Measurements from ENCODE around the gene ACYP2. TPM values are rescaled to one million over a fixed set of nuclear protein-coding genes. Genes with fewer than 3 reads are reported as not detected.
"Not testable (repeated sequence)": the region's sequence is repeated elsewhere in the genome, so short reads cannot be mapped to it uniquely, and the experiment has no call there.

The ACYP2 gene
- total RNA-seq, 1 experiment from 2014 or later: 4.7 TPM

DNA sequence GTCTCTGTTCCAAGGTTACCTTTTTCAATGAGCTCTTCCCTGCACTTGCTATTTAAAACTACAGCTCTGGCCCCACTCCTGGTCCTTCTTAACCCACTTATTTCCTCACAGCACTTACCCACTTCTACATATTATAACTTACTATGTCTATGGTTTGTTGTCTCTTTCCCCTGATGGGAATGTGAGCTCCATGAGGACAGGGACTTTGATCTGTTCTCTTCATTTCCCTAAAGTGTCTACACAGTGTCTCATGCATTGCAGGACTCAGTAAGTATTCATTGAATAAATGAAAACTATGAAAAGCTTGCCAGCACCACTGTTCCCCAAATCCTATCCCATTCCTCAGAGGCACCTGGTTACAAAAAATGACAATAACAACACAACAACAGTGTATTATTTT lies 18.3 kb upstream of the ACYP2 start:
- no peak for DNase-seq (ENCODE audit: low read depth)

GRCh38 chr2:54099370-54099769 lies 16.0 kb upstream of the ACYP2 start:
- DNase-seq (ENCODE audit: low read depth): no peak

- DNase-seq (ENCODE audit: low read depth): no peak
These were observed 15.4 kb upstream of the ACYP2 start for GRCh38 chr2:54099829-54100585.

GRCh38 chr2:54100772-54101171 lies 14.6 kb upstream of the ACYP2 start:
- no peak for DNase-seq (ENCODE audit: low read depth)

- peak; percentile 87 for DNase-seq (ENCODE audit: low read depth)
These were observed 11.7 kb upstream of the ACYP2 start for GRCh38 chr2:54103454-54104314.

DNA sequence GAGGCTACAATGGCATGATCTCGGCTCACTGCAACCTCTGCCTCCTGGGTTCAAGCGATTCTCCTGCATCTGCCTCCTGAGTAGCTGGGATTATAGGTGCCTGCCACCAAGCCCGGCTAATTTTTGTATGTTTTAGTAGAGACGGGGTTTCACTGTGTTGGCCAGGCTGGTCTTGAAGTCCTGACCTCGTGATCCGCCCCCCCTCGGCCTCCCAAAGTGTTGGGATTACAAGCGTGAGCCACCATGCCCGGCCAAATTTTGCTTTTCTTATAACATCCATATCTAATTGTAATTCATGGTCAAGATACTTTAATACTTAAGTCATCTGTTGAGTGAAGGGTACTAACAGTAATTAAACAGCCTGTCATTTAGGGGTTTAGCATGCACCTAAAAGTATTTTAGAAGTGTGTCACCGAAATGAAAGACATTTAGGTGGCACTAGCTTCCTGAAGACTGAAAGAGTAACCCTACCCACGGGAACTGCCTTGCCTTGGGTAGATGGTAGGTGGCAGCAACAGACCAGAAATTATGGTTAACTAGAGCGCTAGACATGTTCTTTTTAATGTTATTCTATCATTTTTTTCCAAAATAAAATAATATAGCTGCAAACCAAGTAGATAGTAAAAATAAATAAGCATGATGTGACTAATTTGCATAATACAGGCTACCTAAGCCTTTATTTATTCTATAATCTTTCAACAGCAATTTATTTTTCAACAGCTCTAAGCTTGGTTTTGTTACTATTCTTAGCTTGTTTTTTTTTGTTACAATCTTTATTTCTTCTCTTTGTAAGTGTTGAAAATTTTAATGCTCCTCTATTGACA lies 8.6 kb upstream of the ACYP2 start:
- peak; percentile 56 for DNase-seq (ENCODE audit: low read depth)

GRCh38 chr2:54107455-54107764 lies 8.0 kb upstream of the ACYP2 start:
- no peak for DNase-seq (ENCODE audit: low read depth)

DNA sequence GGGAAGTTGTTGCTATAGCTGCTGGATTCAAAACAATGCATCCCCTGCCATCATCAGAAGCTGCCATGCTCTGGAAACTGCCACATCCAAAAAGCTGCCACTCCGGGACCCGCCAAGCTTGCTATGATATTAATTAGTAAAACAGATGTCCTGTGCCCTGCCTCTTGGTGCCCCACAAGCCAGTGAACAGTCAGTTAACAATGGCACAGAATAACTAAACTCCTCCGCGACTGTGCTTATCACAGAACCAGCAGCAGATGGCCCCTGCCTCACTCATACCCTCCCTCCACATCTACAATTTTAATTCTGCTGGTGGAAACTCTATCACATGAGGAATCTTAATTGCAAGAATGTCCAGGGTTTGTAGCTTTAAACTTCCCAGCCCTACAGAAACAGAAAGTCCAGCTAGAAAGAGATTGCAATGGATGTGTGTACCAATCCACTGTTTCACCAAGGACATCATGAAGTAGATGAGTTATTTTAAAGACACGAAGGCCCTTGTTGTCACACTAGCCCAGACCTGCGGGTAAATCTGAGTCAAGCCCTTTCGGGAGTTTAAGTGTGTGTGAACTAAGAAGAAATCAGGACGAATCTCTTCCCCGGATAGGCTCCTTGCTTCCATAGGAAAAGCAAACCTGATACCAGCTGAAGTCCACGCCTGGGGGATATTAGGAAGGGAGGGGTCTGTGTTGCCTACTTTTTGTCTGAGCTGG lies 7.4 kb upstream of the ACYP2 start:
- DNase-seq (ENCODE audit: low read depth): no peak

DNA sequence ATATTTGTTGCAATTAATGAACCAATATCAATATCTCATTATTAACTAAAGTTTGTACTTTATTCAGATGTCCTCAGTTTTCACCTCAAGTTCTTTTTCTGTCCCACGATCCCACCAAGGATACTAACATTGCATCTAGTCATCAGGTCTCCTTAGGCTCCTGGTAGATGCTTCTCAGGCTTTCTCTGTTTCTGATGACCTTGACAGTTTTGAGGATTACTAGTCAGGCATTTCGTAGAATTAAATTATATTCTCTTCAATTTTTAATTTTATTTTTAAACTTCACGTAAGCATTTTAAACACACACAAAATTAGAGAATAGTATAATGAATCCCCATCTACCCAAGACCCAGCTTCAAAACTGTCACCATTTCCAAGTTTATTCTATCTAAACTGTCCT lies 5.6 kb upstream of the ACYP2 start:
- no peak for DNase-seq (ENCODE audit: low read depth)

- not testable (repeated sequence) for DNase-seq (ENCODE audit: low read depth)
These were observed 936 bp upstream of the ACYP2 start for GRCh38 chr2:54114479-54114878.

- DNase-seq (ENCODE audit: low read depth): no peak
These were observed 505 bp upstream of the ACYP2 start for GRCh38 chr2:54114936-54115283.

- not testable (repeated sequence) for DNase-seq (ENCODE audit: low read depth)
These were observed 1.2 kb downstream of the ACYP2 start for GRCh38 chr2:54116598-54116997.

DNA sequence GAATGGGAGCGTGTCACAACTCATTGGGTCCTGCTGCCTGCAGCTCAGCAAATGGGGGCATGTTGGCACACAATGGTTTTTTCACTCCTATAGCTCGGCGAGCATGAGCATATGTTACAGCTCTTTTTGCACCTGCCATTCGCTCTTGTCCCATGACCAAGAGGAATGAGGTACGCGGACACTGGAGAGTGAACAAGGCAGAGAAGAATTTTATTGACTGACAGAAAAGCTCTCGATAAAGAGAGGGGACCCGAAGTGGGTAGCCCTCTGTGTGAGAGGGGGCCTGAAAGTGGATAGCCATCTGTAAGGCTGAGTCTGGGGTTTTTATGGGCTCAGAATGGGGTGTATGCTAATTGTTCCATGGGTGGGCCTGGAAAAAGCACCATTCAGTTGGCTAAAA lies 5.5 kb downstream of the ACYP2 start:
- DNase-seq (ENCODE audit: low read depth): no peak

DNA sequence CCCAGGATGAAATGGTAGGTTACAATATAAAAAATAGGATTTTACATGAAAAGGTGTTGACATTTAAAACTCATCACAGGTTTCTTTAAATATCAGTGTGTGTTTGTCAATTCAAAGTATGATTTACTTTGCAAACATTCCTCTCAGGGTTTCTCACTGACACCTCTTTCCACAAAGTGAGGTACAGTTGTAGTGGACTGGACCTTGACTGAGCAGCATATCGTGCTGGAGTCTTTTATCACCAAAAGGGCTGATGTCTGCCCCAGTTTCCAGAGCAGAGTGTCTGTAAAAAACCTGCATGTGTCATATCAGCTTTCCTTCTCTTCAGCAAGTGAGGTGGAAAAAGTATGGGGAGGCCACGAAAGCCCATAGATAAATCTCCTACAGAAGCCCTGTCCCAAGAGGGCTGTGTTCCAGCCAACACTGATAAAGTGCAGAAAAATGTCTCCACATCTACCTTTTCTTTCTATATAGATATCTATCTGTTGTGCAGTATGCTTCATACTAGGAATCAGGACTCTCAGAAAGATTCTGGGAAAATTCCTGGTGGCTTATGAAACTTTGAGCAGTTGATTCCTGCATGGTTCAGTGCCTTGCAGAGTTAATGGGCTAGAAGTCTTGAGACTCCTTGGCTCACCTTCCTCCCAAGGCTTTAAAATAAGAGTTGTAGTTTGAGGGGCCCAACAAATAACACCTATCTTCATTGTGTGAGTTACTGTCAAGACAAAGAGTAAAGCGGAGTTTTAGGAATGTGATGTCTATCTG lies 6.9 kb downstream of the ACYP2 start:
- DNase-seq (ENCODE audit: low read depth): no peak

GRCh38 chr2:54122939-54123338 lies 7.5 kb downstream of the ACYP2 start:
- DNase-seq (ENCODE audit: low read depth): peak; percentile 85

DNA sequence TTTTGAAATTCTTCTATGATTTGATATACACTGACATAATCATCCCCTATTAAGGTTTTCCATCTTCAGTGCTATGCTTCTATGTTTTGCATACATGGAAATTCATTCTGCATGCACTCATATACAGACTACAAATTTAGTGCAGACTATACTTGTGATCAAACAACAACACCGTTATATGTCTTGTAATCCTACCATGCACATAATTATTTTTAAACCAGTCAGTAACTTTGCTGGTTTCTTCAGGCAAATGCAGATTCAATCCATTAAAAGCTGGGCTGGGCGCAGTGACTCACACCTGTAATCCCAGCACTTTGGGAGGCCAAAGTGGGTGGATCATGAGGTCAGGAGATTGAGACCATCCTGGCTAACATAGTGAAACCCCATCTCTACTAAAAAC lies 11.8 kb downstream of the ACYP2 start:
- not testable (repeated sequence) for DNase-seq (ENCODE audit: low read depth)

- no peak for DNase-seq (ENCODE audit: low read depth)
These were observed 17.6 kb downstream of the ACYP2 start for GRCh38 chr2:54133056-54133455.

GRCh38 chr2:54139210-54139609 lies 23.8 kb downstream of the ACYP2 start:
- no peak for DNase-seq (ENCODE audit: low read depth)

- no peak for DNase-seq (ENCODE audit: low read depth)
These were observed 28.4 kb downstream of the ACYP2 start for GRCh38 chr2:54143780-54144179.

- no peak for DNase-seq (ENCODE audit: low read depth)
These were observed 33.0 kb downstream of the ACYP2 start for GRCh38 chr2:54148391-54148790.

All from HT1080 (cell line).